Endothelial cell of umbilical vein (primary cell): ENCODE data around the gene ZBTB46.

Source experiments
- EZH2 ChIP-seq: IDR thresholded peaks from 2 replicates; pipeline ENCODE4 v1.6.1; 2012; ENCODE audit warnings: borderline replicate concordance, low read depth, mild to moderate bottlenecking, moderate library complexity, low read length, inconsistent platforms; ENCODE audit not compliant: severe bottlenecking
- POLR2A ChIP-seq: IDR thresholded peaks from 2 replicates; pipeline ENCODE4 v1.6.1; 2012; ENCODE audit warnings: low read depth, mild to moderate bottlenecking, control low read depth, low read length
- TF ChIP-seq, protein P1 (sequence below), 2 donors: IDR thresholded peaks; 1 replicate in 1 of 2; 2 replicates in 1 of 2; pipeline ENCODE4 v1.5.1; 2011; ENCODE audit warnings: low read length in 2 of 2, mild to moderate bottlenecking in 2 of 2, moderate library complexity in 2 of 2, control low read depth in 1 of 2, inconsistent platforms in 1 of 2, low read depth in 1 of 2; ENCODE audit not compliant: insufficient read depth in 1 of 2; ENCODE audit errors: extremely low read depth in 1 of 2

DNA sequence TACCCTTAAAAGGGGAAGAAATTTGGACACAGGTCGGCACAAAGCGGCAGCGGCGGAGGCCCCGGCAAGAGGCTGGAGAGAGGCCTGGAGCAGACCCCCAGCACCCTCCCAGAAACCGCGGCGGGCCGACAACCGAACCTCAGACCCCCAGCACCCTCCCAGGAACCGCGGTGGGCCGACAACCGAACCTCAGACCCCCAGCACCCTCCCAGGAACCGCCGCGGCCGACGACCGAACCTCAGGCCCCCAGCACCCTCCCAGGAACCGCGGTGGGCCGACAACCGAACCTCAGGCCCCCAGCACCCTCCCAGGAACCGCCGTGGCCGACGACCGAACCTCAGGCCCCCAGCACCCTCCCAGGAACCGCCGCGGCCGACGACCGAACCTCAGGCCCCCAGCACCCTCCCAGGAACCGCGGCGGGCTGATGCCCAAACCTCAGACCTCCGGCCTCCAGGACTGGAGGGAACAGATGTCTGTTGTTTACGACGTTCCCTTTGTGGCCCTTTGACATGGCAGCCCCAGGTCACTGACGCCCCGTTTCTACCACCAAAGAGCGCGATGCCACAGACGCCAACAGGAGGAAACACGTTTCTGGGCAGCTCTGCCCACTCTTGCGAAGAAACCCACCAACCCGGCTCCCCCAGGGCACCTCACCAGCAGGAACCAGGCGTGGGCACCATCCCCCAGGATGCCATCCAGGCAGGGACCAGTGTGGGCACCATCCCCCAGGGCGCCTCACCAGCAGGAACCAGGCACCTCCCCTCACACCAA is 28.4 kb downstream of the ZBTB46 start:
- TF ChIP-seq, protein P1, sequence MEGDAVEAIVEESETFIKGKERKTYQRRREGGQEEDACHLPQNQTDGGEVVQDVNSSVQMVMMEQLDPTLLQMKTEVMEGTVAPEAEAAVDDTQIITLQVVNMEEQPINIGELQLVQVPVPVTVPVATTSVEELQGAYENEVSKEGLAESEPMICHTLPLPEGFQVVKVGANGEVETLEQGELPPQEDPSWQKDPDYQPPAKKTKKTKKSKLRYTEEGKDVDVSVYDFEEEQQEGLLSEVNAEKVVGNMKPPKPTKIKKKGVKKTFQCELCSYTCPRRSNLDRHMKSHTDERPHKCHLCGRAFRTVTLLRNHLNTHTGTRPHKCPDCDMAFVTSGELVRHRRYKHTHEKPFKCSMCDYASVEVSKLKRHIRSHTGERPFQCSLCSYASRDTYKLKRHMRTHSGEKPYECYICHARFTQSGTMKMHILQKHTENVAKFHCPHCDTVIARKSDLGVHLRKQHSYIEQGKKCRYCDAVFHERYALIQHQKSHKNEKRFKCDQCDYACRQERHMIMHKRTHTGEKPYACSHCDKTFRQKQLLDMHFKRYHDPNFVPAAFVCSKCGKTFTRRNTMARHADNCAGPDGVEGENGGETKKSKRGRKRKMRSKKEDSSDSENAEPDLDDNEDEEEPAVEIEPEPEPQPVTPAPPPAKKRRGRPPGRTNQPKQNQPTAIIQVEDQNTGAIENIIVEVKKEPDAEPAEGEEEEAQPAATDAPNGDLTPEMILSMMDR (IDR thresholded peaks at IDR 0.05; ENCODE audit: extremely low read depth in 1 of 2, insufficient read depth in 1 of 2, low read depth in 1 of 2, low read length in 2 of 2): no peak
- TF ChIP-seq POLR2A: no peak
- TF ChIP-seq EZH2: no peak
